GF-D8 (cell line): ENCODE data around the gene PIP5K1C.
"Not testable (repeated sequence)": the region's sequence is repeated elsewhere in the genome, so short reads cannot be mapped to it uniquely, and the experiment has no call there.

Experiments used
- DNase-seq: peaks from one replicate; lab custom pipeline; 2025; lab: John Stamatoyannopoulos, UW

The PIP5K1C gene

DNA sequence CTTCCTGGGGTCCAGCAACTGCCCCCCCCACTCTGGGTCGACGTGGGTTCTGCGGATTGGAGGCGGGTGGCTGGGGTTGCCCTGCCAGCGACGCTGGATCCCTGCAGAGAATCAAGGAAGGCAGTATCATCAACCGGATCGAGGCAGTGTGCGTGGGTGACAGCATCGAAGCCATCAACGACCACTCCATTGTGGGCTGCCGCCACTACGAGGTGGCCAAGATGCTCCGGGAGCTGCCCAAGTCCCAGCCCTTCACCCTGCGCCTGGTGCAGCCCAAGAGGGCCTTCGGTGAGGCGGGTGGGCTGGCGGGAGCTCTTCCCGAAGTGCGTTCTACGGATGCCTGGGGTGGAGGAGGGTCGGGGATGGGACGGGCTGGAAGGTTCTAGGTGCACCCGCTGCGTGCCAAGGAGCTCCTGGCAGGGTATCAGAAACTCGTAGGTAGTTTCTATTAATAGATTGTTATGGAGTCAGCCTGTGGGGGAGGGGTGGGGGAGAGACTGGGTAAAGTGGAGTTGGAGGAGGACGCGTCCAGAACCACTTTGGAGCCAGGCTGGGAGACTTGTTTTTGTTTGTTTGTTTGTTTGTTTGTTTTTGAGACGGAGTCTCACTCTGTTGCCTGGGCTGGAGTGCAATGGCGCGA, 113.4 kb downstream of the PIP5K1C start:
- DNase-seq = no peak

DNA sequence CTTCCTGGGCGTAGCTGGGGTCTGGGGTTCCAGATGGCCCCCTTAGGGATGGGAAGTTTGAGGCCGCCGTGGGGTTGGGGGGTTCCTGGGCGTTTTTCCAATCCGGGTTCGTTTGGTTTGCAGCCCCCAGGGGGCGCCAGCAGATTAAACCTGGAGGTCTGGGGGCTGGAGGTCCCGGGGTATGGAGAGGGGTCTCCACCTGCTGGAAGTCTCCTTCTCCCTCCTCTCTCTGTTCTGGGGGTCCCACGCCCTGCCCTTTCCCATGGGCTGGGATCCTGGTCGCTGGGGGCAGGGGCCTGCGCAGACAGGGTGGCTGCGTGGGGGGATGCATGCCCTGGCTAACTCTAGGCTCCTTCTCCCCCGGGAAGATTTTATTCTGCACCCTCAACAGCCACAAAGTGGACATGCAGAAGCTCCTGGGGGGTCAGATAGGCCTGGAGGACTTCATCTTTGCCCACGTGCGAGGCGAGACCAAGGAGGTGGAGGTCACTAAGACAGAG, 114.1 kb downstream of the PIP5K1C start:
- no peak for DNase-seq

GRCh38 chr19:3585301-3586126, 114.8 kb downstream of the PIP5K1C start, which contains the start of gene GIPC3:
GIPC3 (plus strand) TSS chr19:3585478; CDS start chr19:3585598, 120 bp downstream.
- no peak for DNase-seq

GRCh38 chr19:3584036-3584802, 116.0 kb downstream of the PIP5K1C start:
- not testable (repeated sequence) for DNase-seq

DNA sequence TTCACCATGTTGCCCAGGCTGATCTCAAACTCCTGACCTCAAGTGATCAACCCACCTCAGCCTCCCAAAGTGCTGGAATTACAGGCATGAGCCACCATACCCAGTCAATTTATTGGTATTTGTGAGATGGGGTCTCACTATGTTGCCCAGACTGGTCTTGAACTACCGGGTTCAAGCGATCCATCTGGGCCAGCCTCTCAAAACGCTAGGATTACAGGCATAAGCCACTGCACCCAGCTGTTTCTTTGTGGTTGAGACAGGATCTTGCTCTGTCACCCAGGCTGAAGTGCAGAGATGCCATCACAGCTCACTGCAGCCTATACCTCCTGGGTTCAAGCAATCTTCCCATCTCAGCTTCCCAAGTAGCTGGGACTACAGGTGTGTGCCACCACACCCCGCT, 118.5 kb downstream of the PIP5K1C start:
- not testable (repeated sequence) for DNase-seq
